Right atrium auricular region (tissue), 2 donors: ENCODE results near the gene UBAC2. TPM values are rescaled to one million over a fixed set of nuclear protein-coding genes. Genes with fewer than 3 reads are reported as not detected.

Source experiments
- DNase-seq: peaks from one replicate; pipeline ENCODE4 v3.0.0-alpha.2; 2019; ENCODE audit warnings: low spot score
- H3K27ac ChIP-seq, 2 donors: fragments of 200-600 bp; sonication (generic); 1 replicate in 1 of 2; 2 replicates in 1 of 2; pipeline ENCODE4 v1.5.1; 2016 to 2019
- H3K27me3 ChIP-seq, 2 donors: fragments of 200-600 bp; sonication (generic); one replicate each; pipeline versions ENCODE4 v1.5.1 to v1.6.0; 2017 to 2019
- H3K36me3 ChIP-seq: fragments of 200-600 bp; sonication (generic); one replicate; pipeline ENCODE4 v1.5.1; 2016
- H3K4me1 ChIP-seq, 2 donors: fragments of 200-600 bp; sonication (generic); one replicate each; pipeline versions ENCODE4 v1.5.1 to v1.6.0; 2017 to 2019
- H3K4me3 ChIP-seq, 2 donors: fragments of 200-600 bp; sonication (generic); 1 replicate in 1 of 2; 2 replicates in 1 of 2; pipeline ENCODE4 v1.5.1; 2017 to 2019; ENCODE audit warnings: mild to moderate bottlenecking in 1 of 2, moderate library complexity in 1 of 2
- H3K9me3 ChIP-seq, 2 donors: fragments of 200-600 bp; sonication (generic); one replicate each; pipeline ENCODE4 v1.5.1; 2019
- total RNA-seq, 2 donors: library from RNA; depleted of rRNA; stranded (reverse); fragments of >200 nt; gene quantifications; one replicate each; pipeline ENCODE4 v1.1.0, GENCODE V29; 2016
- TF ChIP-seq, protein P1 (sequence below), 2 donors: fragments of 200-600 bp; sonication (generic); IDR thresholded peaks; one replicate each; pipeline ENCODE4 v1.5.1; 2019; ENCODE audit warnings: antibody characterized with exemption in 2 of 2

Gene UBAC2
- total RNA-seq, 2 donors from 2014 or later: 47.5 to 50.7 TPM

GRCh38 chr13:99356262-99357091 lies 155.8 kb downstream of the UBAC2 start:
- no peaks in the 10 kb centered on the region for H3K9me3 ChIP-seq
- peaks cover 20% of the 10 kb centered on the region for H3K36me3 ChIP-seq

GRCh38 chr13:99357131-99357596 lies 156.5 kb downstream of the UBAC2 start:
- no peak for DNase-seq
- no peak overlapping the region for H3K4me3 ChIP-seq
- no peaks in the 10 kb centered on the region for H3K27me3 ChIP-seq
- peaks cover 0 to 7% of the 10 kb centered on the region in 2 donors for H3K4me1 ChIP-seq
- no peaks in the 10 kb centered on the region for H3K9me3 ChIP-seq
- H3K27ac ChIP-seq: peak overlapping the region; percentile 26 to 48
- peaks cover 20% of the 10 kb centered on the region for H3K36me3 ChIP-seq
- TF ChIP-seq, protein P1, sequence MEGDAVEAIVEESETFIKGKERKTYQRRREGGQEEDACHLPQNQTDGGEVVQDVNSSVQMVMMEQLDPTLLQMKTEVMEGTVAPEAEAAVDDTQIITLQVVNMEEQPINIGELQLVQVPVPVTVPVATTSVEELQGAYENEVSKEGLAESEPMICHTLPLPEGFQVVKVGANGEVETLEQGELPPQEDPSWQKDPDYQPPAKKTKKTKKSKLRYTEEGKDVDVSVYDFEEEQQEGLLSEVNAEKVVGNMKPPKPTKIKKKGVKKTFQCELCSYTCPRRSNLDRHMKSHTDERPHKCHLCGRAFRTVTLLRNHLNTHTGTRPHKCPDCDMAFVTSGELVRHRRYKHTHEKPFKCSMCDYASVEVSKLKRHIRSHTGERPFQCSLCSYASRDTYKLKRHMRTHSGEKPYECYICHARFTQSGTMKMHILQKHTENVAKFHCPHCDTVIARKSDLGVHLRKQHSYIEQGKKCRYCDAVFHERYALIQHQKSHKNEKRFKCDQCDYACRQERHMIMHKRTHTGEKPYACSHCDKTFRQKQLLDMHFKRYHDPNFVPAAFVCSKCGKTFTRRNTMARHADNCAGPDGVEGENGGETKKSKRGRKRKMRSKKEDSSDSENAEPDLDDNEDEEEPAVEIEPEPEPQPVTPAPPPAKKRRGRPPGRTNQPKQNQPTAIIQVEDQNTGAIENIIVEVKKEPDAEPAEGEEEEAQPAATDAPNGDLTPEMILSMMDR (IDR thresholded peaks at IDR 0.05): no peak

More at GRCh38 chr13:99356262-99357091, 155.8 kb downstream of the UBAC2 start:
- peaks cover 0 to 7% of the 10 kb centered on the region in 2 donors for H3K4me1 ChIP-seq
- no peak for DNase-seq
- TF ChIP-seq, protein P1 (IDR thresholded peaks at IDR 0.05): no peak
- peak overlapping the region in 1 of 2 donors; percentile 27 for H3K4me3 ChIP-seq
- H3K27ac ChIP-seq: peak overlapping the region; percentile 26 to 48
- H3K27me3 ChIP-seq: no peaks in the 10 kb centered on the region

DNA sequence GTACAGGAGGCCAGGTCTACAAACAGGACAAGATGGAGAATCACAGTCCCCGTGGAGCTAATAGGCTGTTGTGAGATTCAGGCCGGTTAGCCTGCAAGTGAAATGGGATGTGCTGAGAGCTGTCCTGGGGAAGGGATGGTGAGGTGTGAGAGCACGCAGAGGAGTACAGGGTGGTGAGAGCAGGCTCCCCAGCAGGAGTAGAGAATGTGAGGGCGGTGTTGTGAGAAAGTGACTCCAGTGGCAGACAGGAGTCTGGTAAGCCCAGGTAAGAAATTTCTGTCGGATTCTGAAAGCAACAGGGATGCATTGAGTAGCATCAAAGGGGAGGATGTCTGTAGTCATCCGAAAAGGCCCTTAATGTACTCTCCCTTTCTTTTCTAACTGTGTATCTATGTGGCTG lies 157.3 kb downstream of the UBAC2 start:
- no peak for DNase-seq
- Histone ChIP-seq H3K9me3 (no peaks in the 10 kb centered on the region), H3K36me3 (peaks cover 20% of the 10 kb centered on the region), H3K4me3 (no peak overlapping the region), H3K27ac (no peak overlapping the region), H3K4me1 (peaks cover 0 to 7% of the 10 kb centered on the region in 2 donors), H3K27me3 (no peaks in the 10 kb centered on the region)
- TF ChIP-seq, protein P1 (IDR thresholded peaks at IDR 0.05): no peak

DNA sequence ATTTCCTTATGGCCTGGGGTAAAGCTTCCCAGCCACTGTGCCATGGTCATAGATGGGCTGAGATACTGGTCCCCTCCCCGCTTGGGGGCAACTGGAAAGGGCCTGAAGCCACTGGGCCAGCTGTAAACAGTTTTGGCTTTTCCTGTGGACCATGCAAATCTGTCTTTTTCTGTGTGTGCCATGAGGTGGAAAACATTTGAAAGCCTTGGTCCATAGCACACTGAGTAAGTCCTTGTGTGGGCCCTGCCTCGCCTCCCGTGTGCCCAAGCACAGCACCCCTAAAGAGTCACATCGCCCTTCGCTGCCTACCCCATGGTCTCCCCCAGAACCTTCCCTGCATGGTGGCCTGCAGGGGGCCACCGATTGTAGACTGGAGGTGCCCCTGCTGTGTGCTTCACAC lies 158.9 kb downstream of the UBAC2 start:
- H3K9me3 ChIP-seq: no peaks in the 10 kb centered on the region
- TF ChIP-seq, protein P1 (IDR thresholded peaks at IDR 0.05): no peak
- no peak overlapping the region for H3K27ac ChIP-seq
- H3K4me1 ChIP-seq: peaks cover 0 to 11% of the 10 kb centered on the region in 2 donors
- H3K4me3 ChIP-seq: no peak overlapping the region
- H3K27me3 ChIP-seq: no peaks in the 10 kb centered on the region
- peaks cover 20% of the 10 kb centered on the region for H3K36me3 ChIP-seq
- DNase-seq: no peak

DNA sequence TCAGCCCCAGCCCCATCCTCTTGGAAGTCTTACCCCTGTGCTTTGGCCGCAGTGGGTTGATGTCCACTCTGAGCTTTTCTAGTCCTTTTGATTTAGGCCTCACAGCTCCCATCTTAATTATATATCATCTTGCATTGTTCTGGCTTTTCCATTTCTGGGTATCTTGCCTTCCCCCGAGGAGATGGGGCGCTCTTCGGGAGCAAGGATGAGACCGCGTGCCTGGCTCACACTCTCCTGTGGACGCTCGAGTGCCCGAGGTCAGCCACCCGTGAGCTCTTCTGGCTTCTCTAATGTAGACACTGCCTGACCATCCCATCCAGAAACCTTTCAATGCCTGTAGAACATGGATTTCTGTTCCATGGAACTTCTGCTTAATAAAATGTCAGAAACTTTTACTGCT lies 160.0 kb downstream of the UBAC2 start:
- Histone ChIP-seq H3K36me3 (peaks cover 16% of the 10 kb centered on the region), H3K4me3 (no peak overlapping the region), H3K9me3 (no peaks in the 10 kb centered on the region), H3K27ac (no peak overlapping the region), H3K4me1 (peaks cover 0 to 7% of the 10 kb centered on the region in 2 donors), H3K27me3 (no peaks in the 10 kb centered on the region)
- DNase-seq: no peak
- TF ChIP-seq, protein P1 (IDR thresholded peaks at IDR 0.05): no peak
